HepG2 (cell line): ENCODE data around the gene TNFRSF25. TPM values are rescaled to one million over a fixed set of nuclear protein-coding genes. Genes with fewer than 3 reads are reported as not detected.
A peak's percentile ranks its signal among the peaks of the same experiment; 100 is the strongest.

Experiments used
- AKAP8 ChIP-seq: sonication (generic); formaldehyde crosslinking; IDR thresholded peaks from 2 replicates; pipeline ENCODE4 v1.5.1; 2020; ENCODE audit warnings: mild to moderate bottlenecking, missing genetic modification reagents
- ARNTL ChIP-seq: sonication (generic); formaldehyde crosslinking; IDR thresholded peaks from 2 replicates; pipeline ENCODE4 v1.4.0; 2020; ENCODE audit warnings: mild to moderate bottlenecking, missing genetic modification reagents
- ATF6 ChIP-seq: sonication (generic); formaldehyde crosslinking; conservative IDR thresholded peaks from 2 replicates; pipeline ENCODE4 v1.4.0; 2020; ENCODE audit warnings: missing genetic modification reagents
- GATAD1 ChIP-seq: IDR thresholded peaks from 2 replicates; pipeline ENCODE4 v1.6.1; 2016; ENCODE audit warnings: missing genetic modification reagents, missing compliant biosample characterization
- GTF3A ChIP-seq: sonication (generic); formaldehyde crosslinking; conservative IDR thresholded peaks from 2 replicates; pipeline ENCODE4 v1.4.0; 2020; ENCODE audit warnings: mild to moderate bottlenecking, missing genetic modification reagents
- IRX3 ChIP-seq: sonication (generic); formaldehyde crosslinking; IDR thresholded peaks from 2 replicates; pipeline ENCODE4 v1.8.1; 2023; ENCODE audit warnings: mild to moderate bottlenecking, low read depth, missing genetic modification reagents, borderline replicate concordance
- MTA1 ChIP-seq: sonication (generic); formaldehyde crosslinking; IDR thresholded peaks from 2 replicates; pipeline ENCODE4 v1.4.0; 2020; ENCODE audit warnings: missing genetic modification reagents, mild to moderate bottlenecking, borderline replicate concordance
- RAD21 ChIP-seq: fragments of 450-650 bp; formaldehyde crosslinking; IDR thresholded peaks from 2 replicates; pipeline ENCODE4 v1.5.0; 2020; ENCODE audit warnings: mild to moderate bottlenecking
- SMYD3 ChIP-seq: sonication (generic); formaldehyde crosslinking; IDR thresholded peaks from 2 replicates; pipeline ENCODE4 v1.8.1; 2023; ENCODE audit warnings: mild to moderate bottlenecking, missing genetic modification reagents
- SP5 ChIP-seq: IDR thresholded peaks from 2 replicates; pipeline ENCODE4 v1.6.1; 2016; ENCODE audit warnings: low read depth, borderline replicate concordance
- TMF1 ChIP-seq: sonication (generic); formaldehyde crosslinking; IDR thresholded peaks from 2 replicates; pipeline ENCODE4 v1.8.1; 2022; ENCODE audit warnings: low read depth, missing genetic modification reagents
- ZFP37 ChIP-seq: sonication (generic); formaldehyde crosslinking; IDR thresholded peaks from 2 replicates; pipeline ENCODE4 v1.4.0; 2020; ENCODE audit warnings: missing genetic modification reagents, borderline replicate concordance
- ZKSCAN1 ChIP-seq: fragments of 150-350 bp; IDR thresholded peaks from 2 replicates; pipeline ENCODE4 v1.6.1; 2014; ENCODE audit warnings: low read length
- ZNF20 ChIP-seq: sonication (generic); formaldehyde crosslinking; IDR thresholded peaks from 2 replicates; pipeline ENCODE4 v1.4.0; 2020; ENCODE audit warnings: mild to moderate bottlenecking, moderate library complexity, missing genetic modification reagents
- ZNF337 ChIP-seq: sonication (generic); formaldehyde crosslinking; IDR thresholded peaks from 2 replicates; pipeline ENCODE4 v1.5.1; 2020; ENCODE audit warnings: missing genetic modification reagents, low read depth, mild to moderate bottlenecking, borderline replicate concordance
- ZNF430 ChIP-seq: sonication (generic); formaldehyde crosslinking; IDR thresholded peaks from 2 replicates; pipeline ENCODE4 v1.9.0; 2021; ENCODE audit warnings: mild to moderate bottlenecking, missing genetic modification reagents
- ZNF446 ChIP-seq: sonication (generic); formaldehyde crosslinking; IDR thresholded peaks from 2 replicates; pipeline ENCODE4 v1.5.0; 2020; ENCODE audit warnings: mild to moderate bottlenecking, missing genetic modification reagents
- ZNF616 ChIP-seq: sonication (generic); formaldehyde crosslinking; IDR thresholded peaks from 2 replicates; pipeline ENCODE4 v1.5.0; 2020; ENCODE audit warnings: low read depth, mild to moderate bottlenecking, missing genetic modification reagents
- ZNF704 ChIP-seq: sonication (generic); formaldehyde crosslinking; IDR thresholded peaks from 2 replicates; pipeline ENCODE4 v1.8.1; 2023; ENCODE audit warnings: mild to moderate bottlenecking, inconsistent platforms, moderate library complexity, missing genetic modification reagents, borderline replicate concordance
- ZNF710 ChIP-seq: sonication (generic); formaldehyde crosslinking; IDR thresholded peaks from 2 replicates; pipeline ENCODE4 v1.5.0; 2020; ENCODE audit warnings: mild to moderate bottlenecking, missing genetic modification reagents, borderline replicate concordance
- ZNF740 ChIP-seq: sonication (generic); formaldehyde crosslinking; IDR thresholded peaks from 2 replicates; pipeline ENCODE4 v1.4.0; 2020; ENCODE audit warnings: missing genetic modification reagents
- ZNF792 ChIP-seq: IDR thresholded peaks from 2 replicates; pipeline ENCODE4 v1.6.1; 2016
- ZNF878 ChIP-seq: sonication (generic); formaldehyde crosslinking; IDR thresholded peaks from 2 replicates; pipeline ENCODE4 v1.8.1; 2023; ENCODE audit warnings: mild to moderate bottlenecking, missing genetic modification reagents, moderate library complexity
- ZSCAN20 ChIP-seq: sonication (generic); formaldehyde crosslinking; IDR thresholded peaks from 2 replicates; pipeline ENCODE4 v1.4.0; 2020; ENCODE audit warnings: missing genetic modification reagents, mild to moderate bottlenecking, borderline replicate concordance
- polyA plus RNA-seq, 8 experiments: library from polyadenylated mRNA; depleted of rRNA in 3 of 8; stranded (reverse) in 7 of 8; unstranded in 1 of 8; fragments of >200 nt; fragmentation: Illumina TruSeq in 4 of 8; extraction: Trizol in 4 of 8; gene quantifications; 2 replicates each; pipeline versions ENCODE4 v1.2.1 to v1.2.3, GENCODE V29; 2011 to 2016; ENCODE audit warnings: low read depth in 4 of 8, missing spikeins in 1 of 8, mixed read lengths in 1 of 8; ENCODE audit not compliant: insufficient read depth in 1 of 8
- total RNA-seq, 5 experiments: library from RNA; depleted of rRNA; stranded (reverse); fragments of >200 nt; fragmentation: Illumina TruSeq; extraction: Trizol; gene quantifications; 2 replicates each; pipeline ENCODE4 v1.2.3, GENCODE V29; 2016; ENCODE audit warnings: low read depth in 1 of 5

TNFRSF25 gene
- total and polyA plus RNA-seq, 2 of the 13 experiments (the other 11 are each of a cell fraction or from before 2014, with no cell fraction given), result 1.4 to 1.5 TPM

- TF ChIP-seq ZNF792 (CRISPR knock-in tag), result no peak; the same call in 1 of the 2 replicates
- TF ChIP-seq GTF3A (CRISPR knock-in tag), result peak; percentile 3; the same call in 1 of the 2 replicates
- TF ChIP-seq ZNF740 (CRISPR knock-in tag), result peak; percentile 72
- TF ChIP-seq ZNF446 (CRISPR knock-in tag), result peak; percentile 98
- peak; percentile 65; the same call in 1 of the 2 replicates for TF ChIP-seq MTA1 (CRISPR knock-in tag)
- 0 out of 2 replicates have a peak, but pooled peaks have one; percentile 40 for TF ChIP-seq ZNF710
- TF ChIP-seq ZKSCAN1, result no peak
- peak; percentile 60; the same call in 1 of the 2 replicates for TF ChIP-seq ZNF337 (CRISPR knock-in tag)
- TF ChIP-seq RAD21, result peak; percentile 43
- TF ChIP-seq SP5 (CRISPR knock-in tag), result 0 out of 2 replicates have a peak, but pooled peaks have one; percentile 84
- TF ChIP-seq IRX3 (CRISPR knock-in tag), result peak; percentile 74; the same call in 1 of the 2 replicates
- TF ChIP-seq ZNF704 (CRISPR knock-in tag), result peak; percentile 2; the same call in 1 of the 2 replicates
- TF ChIP-seq ZNF878, result no peak
- TF ChIP-seq AKAP8, result peak; percentile 98
- TF ChIP-seq ZNF430, result peak; percentile 86
- TF ChIP-seq TMF1, result peak; percentile 81; the same call in 1 of the 2 replicates
- peak; percentile 99 for TF ChIP-seq ARNTL
- no peak for TF ChIP-seq ATF6 (CRISPR knock-in tag)
- TF ChIP-seq SMYD3 (CRISPR knock-in tag), result no peak
- peak; percentile 84; the same call in 1 of the 2 replicates for TF ChIP-seq ZNF20 (CRISPR knock-in tag)
- peak; percentile 76; the same call in 1 of the 2 replicates for TF ChIP-seq GATAD1 (CRISPR knock-in tag)
- no peak for TF ChIP-seq ZSCAN20
- TF ChIP-seq ZFP37, result no peak; the same call in 1 of the 2 replicates
- TF ChIP-seq ZNF616 (CRISPR knock-in tag), result peak; percentile 73; the same call in 1 of the 2 replicates
Observed at GRCh38 chr1:6447016-6447817, 18.8 kb downstream of the TNFRSF25 start (continued).
